HG03558 (cell line): ENCODE measurements around the gene ROPN1.
"Not testable (repeated sequence)": the region's sequence is repeated elsewhere in the genome, so short reads cannot be mapped to it uniquely, and the experiment has no call there.

Experiments
- ATAC-seq: cut with Tn5 transposase; IDR thresholded peaks from one replicate; pipeline ENCODE4 v1.9.1; 2021; ENCODE audit warnings: moderate number of reproducible peaks; ENCODE audit not compliant: unreplicated experiment; ENCODE audit errors: extremely low read depth

Gene ROPN1

DNA sequence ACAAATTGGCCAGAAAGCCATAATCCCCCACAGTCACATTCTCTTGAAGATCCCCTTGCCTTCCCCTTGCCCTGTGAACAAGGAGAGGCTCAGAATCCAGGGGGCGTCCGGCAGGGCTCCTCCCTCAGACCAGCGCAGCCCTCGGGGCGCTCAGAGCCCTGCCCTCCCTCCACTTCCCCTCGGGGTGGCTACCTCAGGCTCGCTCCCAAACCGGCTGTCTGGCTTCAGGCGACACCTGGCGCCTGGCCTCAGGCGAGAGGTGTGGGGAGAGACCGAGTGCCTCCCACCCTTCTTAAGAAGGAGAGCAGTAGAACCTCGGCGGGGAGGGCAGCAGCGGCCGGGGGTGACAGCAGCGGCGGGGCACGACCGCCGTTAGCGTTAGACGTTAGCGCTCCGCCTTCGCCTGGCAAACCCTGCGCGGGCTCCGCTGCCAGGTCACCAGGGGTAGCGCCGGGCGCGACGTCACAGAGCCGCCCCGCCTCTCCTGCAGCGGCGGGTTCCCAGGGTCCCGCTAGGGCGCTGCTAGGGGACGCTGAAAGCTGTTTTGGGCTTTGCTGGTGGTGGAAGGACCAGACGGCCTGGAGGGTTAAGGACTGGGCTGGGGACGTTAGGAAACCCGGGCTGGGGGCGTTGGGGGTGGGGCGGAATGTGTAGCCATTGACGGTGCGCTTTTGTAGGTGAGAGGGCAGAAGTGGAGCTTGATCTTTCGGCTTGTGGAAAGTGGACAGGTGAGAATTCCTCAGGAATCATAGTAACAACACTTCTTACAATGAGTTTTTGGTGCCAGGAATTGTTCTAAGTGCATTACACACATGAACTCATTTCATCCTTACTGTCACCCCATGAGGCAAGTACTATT is at the start of gene ROPN1:
Gene ROPN1 (minus strand): TSS at position 395 of the 859 bp plus-strand sequence. CDS start 11,643 bp downstream, outside the sequence.
- ATAC-seq: not testable (repeated sequence)

DNA sequence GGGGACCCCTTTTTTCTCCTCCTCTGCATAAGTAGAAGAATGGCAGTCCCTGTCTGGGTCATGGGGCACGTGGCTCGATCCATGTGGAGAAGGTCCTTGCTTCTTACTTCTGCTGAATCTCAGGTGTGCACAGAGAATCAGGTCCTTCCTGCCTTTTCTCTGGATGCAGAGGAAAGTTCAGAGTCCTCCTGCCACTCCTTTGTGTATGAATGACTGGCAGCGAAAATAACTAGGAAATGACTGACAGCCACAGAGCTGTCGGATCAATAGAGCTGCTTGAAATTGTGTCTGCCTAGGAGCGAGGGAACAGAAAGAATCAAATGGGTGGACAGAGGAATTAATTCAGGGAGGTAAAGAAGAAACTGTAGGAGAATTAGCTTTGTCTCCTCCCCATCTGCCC is 49.6 kb upstream of the ROPN1 start:
- ATAC-seq: no peak

DNA sequence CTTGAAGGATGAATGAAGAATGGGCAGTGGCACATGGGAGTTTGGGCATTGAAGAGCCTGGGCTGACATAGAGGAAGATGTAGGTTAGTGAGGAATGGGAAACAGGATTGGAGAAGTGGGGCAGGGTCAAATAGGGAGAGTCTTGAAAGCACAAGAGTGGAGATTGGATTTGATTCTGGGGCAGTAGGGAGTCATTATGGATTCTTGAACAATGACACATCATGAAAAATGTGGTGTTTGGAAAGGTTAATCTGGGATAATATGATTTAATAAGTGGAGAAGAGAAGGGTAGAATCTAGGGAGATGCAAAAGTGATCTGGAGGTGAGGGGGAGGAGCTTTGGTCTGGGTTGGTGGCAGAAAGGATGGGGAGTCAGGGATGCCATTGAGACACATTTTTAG is 45.4 kb upstream of the ROPN1 start:
- no peak for ATAC-seq

DNA sequence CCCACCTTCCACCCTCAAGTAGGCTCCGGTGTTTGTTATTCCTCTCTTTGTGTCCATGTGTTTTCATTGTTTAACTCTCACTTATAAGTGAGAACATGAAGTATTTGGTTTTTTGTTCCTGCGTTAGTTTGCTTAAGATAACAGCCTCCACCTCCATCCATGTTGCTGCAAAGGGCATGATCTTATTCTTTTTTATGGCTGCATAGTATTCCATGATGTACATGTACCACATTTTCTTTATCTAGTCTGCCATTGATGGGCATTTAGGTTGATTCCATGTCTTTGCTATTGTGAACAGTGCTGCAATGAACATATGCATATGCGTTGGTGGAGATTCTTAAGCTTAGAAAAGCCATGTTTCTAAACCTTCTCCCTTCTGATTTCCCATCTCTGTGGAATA is 44.3 kb upstream of the ROPN1 start:
- ATAC-seq: not testable (repeated sequence)

DNA sequence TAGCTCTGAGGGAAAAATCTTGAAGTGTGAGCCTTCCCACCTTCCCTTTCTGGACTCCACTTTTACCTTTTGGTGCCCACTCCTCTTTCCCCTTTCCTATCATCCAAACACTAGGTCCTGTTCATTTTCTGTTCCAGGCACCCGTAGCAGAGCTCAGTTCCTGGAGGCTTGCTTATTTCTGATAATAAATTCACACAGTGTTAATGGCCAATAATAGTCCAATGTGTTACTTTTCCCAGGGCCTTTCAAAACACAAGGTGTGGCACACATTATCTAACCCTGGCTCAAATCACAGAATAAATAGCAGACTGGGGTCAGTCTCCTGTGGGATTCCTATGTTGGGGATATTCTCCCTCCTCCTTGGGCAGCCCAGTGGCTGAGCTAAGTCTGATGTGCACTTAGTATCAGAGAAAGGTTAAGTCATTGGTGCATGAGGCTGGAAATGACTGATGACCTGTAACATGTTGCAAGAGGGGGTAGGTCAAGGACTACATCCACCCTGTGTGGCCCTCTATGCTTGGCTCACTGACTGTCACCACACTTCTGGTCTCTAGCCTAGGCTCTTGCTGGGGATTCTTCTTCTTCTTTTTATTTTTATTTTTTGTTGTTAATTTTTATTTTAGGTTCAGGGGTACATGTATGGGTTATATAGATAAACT is 43.7 kb upstream of the ROPN1 start:
- no peak for ATAC-seq

DNA sequence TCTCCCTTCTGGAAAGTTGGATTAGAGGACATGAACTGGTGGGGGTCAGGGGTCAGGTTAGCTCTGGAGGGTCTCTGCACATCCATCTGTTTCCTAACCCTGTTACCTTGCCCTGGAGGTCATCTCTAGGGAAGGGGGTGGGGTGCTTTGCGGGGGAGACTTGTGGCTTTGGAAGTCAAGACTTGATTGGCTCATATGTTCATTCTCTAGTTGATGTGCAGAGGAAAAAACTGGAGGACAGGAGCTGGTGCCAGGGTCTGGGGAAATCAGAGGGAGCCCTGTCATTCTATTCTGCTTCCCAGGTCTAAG is 42.9 kb upstream of the ROPN1 start:
- no peak for ATAC-seq

DNA sequence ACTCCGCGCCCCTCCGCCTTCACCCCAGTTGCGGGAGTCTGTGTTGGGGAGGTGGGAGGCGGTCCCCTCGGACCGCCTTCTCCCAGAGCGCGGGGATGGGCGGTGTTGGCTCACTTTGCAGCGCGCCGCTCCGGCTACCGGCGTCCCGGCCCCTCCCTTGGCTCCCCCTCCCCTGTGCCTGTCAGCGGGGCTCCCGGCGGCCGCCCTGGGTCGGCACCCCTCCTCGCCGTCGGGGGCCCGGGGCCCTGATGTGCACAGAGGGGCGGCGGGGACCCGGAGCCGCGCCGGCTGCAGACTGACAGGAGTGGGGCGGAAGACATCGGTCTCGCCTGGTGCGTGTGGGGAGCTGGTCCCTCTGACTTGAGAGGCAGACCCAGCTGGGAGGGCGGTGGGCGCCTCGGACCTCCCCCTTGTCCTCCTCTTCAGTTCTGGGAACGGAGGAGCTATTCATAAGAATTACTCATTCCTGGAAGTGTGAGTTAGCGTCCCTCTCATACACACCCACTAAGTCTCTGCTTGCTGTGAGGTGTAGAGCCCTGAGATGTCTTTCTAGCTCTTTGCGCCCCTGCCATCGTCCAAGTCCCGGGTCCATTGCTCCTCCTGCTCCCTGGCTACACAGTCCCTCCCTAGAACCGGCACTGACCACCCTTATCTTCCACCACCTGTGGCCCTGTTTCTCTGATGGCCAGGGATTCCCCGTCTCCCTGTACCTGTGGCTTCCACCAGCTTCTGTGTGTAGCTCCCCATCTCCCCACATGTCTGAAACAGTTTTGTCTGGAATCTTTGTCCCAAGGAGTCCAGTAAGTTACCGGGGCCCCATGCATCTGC is 42.3 kb upstream of the ROPN1 start:
- no peak for ATAC-seq

DNA sequence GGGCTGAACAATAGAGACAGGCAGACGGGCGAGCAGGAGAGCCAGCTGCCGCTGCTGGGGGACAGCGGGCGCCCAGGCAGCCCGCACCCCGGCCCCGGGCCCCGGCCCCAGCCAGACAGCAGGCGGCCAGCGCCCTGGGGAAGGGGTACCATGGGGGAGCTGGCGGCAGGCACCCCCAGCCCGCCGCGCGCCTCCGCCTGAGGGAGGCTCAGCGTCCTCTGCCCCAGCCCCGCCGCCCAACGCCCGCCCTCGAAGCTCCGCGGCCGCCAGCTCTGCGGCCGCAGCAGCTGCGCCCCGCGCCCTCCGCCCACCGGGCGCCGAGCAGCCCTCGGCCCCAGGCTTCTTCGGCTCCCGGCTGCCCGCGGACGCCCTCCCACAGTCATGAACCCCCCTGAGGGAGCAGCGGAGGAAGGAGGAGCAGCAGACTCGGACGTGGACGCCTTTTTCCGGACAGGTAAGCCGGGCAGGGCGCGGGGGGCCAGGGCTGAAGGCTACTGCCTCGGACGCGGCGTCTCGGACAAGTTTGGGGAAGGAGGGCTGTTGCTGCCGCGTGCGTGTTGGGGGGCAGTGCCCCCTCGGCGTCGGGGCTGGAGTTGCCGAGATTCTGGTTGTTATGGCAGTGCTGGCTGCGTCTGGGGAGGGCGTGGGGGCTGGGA is 41.6 kb upstream of the ROPN1 start, which contains the start of gene KALRN:
Gene KALRN (plus strand): TSS at position 10 of the 656 bp plus-strand sequence.
- ATAC-seq: no peak

DNA sequence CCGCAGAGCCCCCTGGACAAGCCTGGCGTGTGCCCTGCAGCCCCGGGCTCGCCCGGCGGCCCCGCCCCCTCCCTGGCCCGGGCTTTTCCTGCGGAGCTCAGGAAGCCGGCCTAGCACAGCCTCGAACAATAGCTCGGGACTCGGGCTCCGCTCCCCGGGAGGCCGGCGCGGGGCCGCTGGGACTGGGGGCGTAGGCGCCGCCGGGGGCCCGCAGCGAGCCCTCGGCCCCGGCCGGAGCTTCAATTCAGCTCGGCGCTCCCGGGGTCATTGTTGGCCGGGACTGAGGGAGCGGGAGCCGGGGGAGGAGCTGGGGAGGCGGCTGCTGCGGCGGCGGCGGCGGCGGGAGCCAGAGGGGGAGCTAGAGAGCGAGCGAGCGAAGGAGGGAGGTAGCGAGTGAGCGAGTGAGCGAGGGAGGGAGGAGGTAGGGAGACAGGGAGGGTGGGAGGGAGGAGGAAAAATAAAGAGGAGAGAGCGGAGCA is 41.0 kb upstream of the ROPN1 start:
- no peak for ATAC-seq

DNA sequence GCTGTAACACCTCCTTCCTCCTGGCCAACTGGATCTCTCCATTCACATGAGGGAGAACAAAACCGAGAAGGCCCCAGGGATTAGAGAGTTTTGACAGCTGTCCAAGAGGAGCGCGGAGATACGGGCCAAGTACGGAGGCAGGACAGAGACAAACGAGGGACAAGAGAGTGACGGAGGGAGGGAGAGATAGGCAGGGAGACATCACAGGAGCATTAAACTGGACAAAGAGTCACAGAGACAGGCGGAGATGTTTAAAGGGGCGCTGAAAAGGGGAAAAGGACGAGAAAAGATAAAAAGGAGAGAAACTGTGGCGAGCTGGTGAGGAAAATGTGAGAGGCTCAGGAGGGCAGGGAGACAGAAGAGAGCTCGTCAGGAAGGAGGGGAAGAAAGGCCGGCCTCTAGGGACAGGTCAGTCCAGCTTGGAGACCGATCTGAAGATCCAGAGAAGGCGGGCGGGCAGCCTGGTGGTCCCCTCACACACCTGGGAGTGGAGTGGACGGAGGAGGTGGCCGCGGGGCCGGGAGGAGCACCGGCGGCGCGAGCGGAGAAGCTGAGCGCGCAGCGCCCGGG is 40.5 kb upstream of the ROPN1 start:
- ATAC-seq: no peak

DNA sequence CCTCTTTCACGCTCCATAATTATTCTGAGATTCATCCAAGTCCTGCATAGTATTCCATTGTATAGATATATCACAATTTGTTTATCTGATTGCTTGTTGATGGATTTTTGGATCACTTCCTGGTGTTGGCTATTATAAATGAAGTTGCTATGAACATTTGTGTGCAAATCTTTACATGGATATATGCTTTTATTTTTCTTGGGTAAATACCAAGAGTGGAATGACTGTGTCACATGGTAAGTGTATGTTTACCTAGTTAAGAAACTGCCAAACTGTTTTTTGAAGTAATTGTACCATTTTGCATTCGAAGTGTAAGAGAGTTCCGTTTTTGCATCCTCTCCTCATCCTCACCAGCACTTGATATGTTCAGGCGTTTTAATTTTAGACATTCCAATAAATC is 34.6 kb upstream of the ROPN1 start:
- no peak for ATAC-seq

DNA sequence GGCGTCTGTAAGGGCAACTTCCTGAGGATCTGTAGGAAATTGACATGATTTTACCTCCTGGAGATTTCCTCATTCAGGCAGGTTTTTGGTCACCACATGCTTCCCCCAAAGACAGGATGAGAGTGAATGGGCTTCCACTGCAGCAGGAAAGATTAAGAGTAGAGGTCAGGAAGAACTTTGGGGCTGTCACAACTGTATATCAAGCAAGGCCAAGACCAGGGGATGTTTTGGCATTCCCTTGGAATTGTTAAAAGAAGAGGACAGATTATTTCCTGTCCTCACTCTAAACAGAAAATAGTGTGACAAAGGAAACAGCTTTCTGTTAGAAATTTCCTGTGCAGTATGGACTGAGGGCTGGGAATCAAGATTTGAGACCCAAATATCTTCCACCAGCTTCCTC is 31.6 kb upstream of the ROPN1 start:
- not testable (repeated sequence) for ATAC-seq

DNA sequence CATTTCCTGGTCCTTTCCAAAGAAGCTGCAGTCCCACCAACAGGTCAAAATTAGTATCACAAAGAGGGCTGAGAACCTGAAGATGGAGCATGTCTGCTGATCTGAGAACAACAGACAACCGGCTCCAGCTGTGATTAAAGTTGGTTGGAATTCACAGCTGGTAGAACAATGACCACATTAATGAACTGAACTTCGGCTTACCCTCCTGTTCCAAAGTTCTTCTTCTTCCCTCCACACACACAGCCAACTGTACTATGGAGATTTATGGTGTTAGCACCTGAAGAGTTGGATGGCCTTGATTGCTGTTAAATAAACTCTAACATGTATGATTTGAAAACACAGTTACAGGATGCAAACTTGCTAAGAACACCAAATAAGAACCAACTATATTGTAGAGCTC is 27.4 kb upstream of the ROPN1 start:
- no peak for ATAC-seq

DNA sequence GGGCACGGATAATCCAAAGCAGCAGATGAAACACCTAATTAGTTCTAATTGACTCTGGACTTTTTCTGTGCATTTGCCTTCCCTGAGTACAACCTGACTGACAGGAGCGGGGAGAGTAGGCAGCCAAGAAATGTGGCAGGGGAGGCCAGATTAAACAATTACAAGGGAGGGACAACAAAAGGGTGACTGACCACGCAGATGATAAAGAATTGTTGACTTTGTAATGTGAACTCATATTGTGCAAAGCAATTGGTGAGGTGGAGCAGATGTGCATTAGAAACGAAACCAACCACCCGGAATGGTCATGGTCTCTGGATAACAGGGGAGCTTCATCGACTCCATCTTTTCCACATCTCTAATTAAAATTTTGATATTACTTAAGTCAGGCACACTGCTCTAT is 25.6 kb upstream of the ROPN1 start:
- not testable (repeated sequence) for ATAC-seq

DNA sequence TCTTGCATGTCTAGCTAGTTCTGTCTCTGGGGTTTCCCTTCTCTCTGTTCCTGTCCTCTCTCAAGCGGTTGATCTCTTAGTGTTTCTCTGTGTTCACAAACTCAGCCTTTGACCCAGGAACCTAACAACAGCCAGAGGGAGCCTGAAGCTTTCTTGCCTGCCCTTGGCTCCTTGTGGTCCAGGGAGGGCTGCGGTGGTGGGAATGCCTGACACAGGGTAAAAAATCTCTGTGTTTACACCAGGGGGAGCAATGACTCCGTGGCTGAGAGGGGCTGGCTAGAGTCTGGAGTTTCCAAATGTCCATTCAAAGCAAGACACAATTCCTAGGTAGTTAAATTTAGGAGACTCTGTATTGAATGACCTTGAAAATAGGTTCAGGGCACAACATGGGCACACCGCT is 24.6 kb upstream of the ROPN1 start:
- not testable (repeated sequence) for ATAC-seq

DNA sequence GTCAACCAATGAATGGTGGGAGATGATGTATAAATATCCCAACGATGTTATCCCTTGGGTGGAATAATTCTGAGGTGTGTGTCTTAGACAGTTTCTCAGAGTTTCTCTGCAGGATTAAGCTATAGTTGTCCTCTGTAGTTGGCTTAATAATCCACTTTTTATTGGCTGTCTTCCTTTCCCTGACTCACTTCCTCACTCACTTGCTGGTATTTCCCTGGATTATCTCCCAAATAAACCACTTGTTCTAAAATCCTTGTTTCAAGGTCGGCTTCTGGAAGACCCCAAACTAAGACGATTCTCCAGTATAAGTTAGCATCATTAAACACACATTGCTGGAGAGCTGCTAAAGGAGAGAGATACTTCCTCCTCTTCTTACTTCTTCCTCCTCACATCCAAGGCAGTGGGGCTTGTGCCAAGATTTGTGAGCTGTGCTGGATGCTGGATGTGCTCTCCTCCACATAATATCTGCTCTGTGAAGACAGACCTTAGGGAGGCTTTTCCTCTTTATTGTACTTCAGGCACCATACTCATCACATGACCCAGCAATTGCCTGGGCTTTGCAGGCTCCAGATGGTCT is 22.5 kb upstream of the ROPN1 start:
- no peak for ATAC-seq

DNA sequence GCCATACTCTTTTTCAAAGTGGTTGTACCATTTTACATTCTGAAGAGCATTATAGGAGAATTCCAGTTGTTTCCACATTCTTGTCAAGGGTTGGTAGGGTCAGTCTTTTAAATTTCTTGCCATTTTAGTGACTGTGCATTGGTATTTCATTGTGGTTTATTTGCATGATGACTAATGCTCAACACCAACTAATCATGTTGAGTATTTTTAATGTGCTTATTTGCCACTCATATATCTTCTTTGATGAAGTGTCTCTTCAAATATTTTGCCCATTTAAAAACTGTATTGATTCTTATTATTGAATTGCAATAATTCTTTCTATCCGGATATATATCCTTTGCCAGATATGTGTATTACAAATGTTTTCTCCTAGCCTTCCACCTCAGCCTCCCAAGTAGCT is 16.4 kb upstream of the ROPN1 start:
- not testable (repeated sequence) for ATAC-seq

DNA sequence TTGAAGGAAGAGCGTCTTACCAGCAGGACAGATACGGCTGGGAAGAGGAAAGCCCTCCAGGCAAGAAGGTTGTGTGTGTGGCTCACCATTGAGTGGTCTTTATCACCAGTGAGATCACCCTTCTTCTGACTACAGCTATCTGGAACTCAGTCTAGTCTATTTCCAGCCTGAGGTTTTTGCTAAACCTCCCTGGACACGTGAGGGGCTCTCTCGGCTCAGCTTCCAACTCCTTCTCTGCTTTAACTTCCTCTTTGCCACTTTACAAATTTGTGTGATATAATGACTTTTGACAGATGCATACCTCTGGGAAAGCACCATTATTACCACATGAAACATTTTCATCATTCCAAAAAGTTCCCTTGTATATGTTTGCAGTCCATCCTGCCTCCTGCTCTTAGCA is 15.3 kb upstream of the ROPN1 start:
- ATAC-seq: no peak

DNA sequence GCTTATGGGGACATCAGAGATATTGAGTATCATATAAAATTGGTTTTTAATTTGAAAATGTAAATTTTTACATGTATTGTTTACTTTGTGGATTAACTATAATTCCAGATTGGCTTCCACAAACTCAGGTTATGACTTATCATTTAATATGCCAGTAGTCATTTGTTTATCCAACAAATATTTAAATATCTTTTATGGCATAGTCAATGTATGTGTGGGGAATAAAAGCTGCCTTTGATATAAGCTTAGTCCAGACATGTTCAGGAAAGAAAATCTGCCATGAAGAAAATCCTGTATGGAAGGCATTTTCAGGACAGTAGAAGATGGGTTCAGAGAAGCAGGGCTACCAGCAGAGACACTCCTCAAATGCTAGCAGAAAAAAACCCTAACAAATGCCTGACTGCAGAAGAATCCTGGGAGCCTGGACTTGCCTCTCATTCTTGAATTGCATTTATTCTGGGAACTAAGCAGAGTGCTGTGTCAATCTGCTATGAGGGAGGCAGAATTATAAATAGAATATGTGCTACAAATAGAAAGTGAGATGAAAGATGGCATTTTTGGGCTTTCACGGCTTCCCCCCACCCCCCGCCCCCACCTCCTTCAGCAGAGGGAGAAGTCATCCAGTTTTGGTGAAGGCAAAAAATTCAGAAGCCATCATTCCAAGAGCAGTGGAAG is 10.6 kb upstream of the ROPN1 start:
- ATAC-seq: not testable (repeated sequence)
